K562 (cell line): ENCODE results near the gene CALU. TPM values are rescaled to one million over a fixed set of nuclear protein-coding genes. Genes with fewer than 3 reads are reported as not detected.
A peak's percentile ranks its signal among the peaks of the same experiment; 100 is the strongest.

Source experiments
- ATAC-seq: fragments of 200-7000 bp; cut with Tn5 transposase; 3 replicates; pipeline ENCODE4 v1.9.1; 2020; ENCODE audit warnings: moderate library complexity
- BruUV-seq: library from RNA; stranded (reverse); fragments of 400-500 nt; replicated peaks from 2 replicates; lab custom pipeline; 2021; lab: Mats Ljungman, UMichigan
- CTCF ChIA-PET: fragments of 300-600 bp; formaldehyde crosslinking; extraction: SDS; loops from one replicate; lab custom pipeline; 2021; ENCODE audit warnings: low intra/inter-chr PET ratio; lab: Yijun Ruan, JAX
- POLR2A ChIA-PET: fragments of 300-600, 350-650 bp; sonication (Branson Sonifier 250); formaldehyde crosslinking; extraction: SDS; loops from one replicate; lab custom pipeline; 2021; ENCODE audit warnings: antibody characterized with exemption, inconsistent platforms; lab: Yijun Ruan, JAX
- DNase-seq, 4 experiments: peaks; one replicate each; pipeline versions ENCODE4 v3.0.0 to v3.0.0-alpha.2; 2011 to 2018; ENCODE audit warnings: low spot score in 3 of 4, mixed read lengths in 3 of 4; ENCODE audit errors: extremely low read depth in 1 of 4
- FAIRE-seq: peaks from 2 replicates; lab custom pipeline; 2011; peaks lifted over from hg19 to GRCh38; lab: Jason Lieb, UNC
- H2AFZ ChIP-seq: 2 replicates; pipeline ENCODE4 v1.6.0; 2011; ENCODE audit warnings: low read depth, low read length, control low read depth, inconsistent platforms
- H3K27ac ChIP-seq: fragments of 200-600 bp; 3 replicates; pipeline ENCODE4 v1.8.0; 2011; ENCODE audit warnings: low read depth, mild to moderate bottlenecking, control low read depth, inconsistent platforms, low read length, moderate library complexity, mixed read lengths; ENCODE audit errors: extremely low read depth
- H3K27me3 ChIP-seq, 2 experiments: fragments of 300-600 bp in 1 of 2; 2 replicates in 1 of 2; 3 replicates in 1 of 2; pipeline versions ENCODE4 v1.6.0 to v1.8.0; 2011; ENCODE audit warnings: inconsistent platforms in 2 of 2, low read length in 2 of 2, mild to moderate bottlenecking in 1 of 2, mixed read lengths in 1 of 2, moderate library complexity in 1 of 2; ENCODE audit not compliant: control insufficient read depth in 2 of 2, insufficient read depth in 2 of 2
- H3K36me3 ChIP-seq: fragments of 300-600 bp; 3 replicates; pipeline ENCODE4 v1.8.0; 2011; ENCODE audit warnings: mild to moderate bottlenecking, low read length, inconsistent platforms; ENCODE audit not compliant: control insufficient read depth, insufficient read depth
- H3K4me1 ChIP-seq, 2 experiments: fragments of 200-600 bp in 1 of 2; replicated peaks in 1 of 2; 2 replicates in 1 of 2; 3 replicates in 1 of 2; pipeline versions ENCODE4 v1.5.1 to v1.8.0; 2011; ENCODE audit warnings: inconsistent platforms in 2 of 2, low read length in 2 of 2, mild to moderate bottlenecking in 1 of 2, mixed read lengths in 1 of 2, moderate library complexity in 1 of 2; ENCODE audit not compliant: control insufficient read depth in 2 of 2, insufficient read depth in 2 of 2
- H3K4me2 ChIP-seq: 2 replicates; pipeline ENCODE4 v1.6.1; 2011; ENCODE audit warnings: low read length, control low read depth, inconsistent platforms, mixed read lengths; ENCODE audit not compliant: insufficient read depth
- H3K4me3 ChIP-seq: fragments of 200-600 bp; sonication (generic), shearing (Covaris generic); 2 replicates; pipeline ENCODE4 v1.5.1; 2016; ENCODE audit warnings: control low read depth, inconsistent platforms
- H3K79me2 ChIP-seq: fragments of 200-600 bp; 3 replicates; pipeline ENCODE4 v1.8.0; 2011; ENCODE audit warnings: low read length, inconsistent platforms; ENCODE audit not compliant: control insufficient read depth, insufficient read depth
- H3K9ac ChIP-seq, 2 experiments: 2 replicates each; pipeline versions ENCODE4 v1.6.0 to v1.6.1; 2011; ENCODE audit warnings: low read depth in 2 of 2, low read length in 2 of 2, control low read depth in 1 of 2, inconsistent platforms in 1 of 2, mild to moderate bottlenecking in 1 of 2, mixed read lengths in 1 of 2; ENCODE audit not compliant: insufficient read depth in 1 of 2
- H3K9me1 ChIP-seq: one replicate; pipeline ENCODE4 v1.6.0; 2011; ENCODE audit warnings: inconsistent platforms, mild to moderate bottlenecking, low read length, moderate library complexity; ENCODE audit not compliant: control insufficient read depth, insufficient read depth
- H3K9me3 ChIP-seq: replicated peaks from 2 replicates; pipeline ENCODE4 v1.5.1; 2011; ENCODE audit warnings: low read depth, low read length, inconsistent platforms; ENCODE audit not compliant: control insufficient read depth, insufficient read depth
- H4K20me1 ChIP-seq: replicated peaks from 2 replicates; pipeline ENCODE4 v1.6.1; 2011; ENCODE audit warnings: low read length, inconsistent platforms, mixed read lengths; ENCODE audit not compliant: control insufficient read depth, insufficient read depth
- ARNT ChIP-seq, 2 experiments: fragments of 450-650 bp; IDR thresholded peaks; 2 replicates each; pipeline ENCODE4 v1.6.1; 2016; ENCODE audit warnings: mild to moderate bottlenecking in 1 of 2
- ATF1 ChIP-seq, 2 experiments: fragments of 450-650 bp in 1 of 2; IDR thresholded peaks; 2 replicates each; pipeline ENCODE4 v1.6.1; 2016; ENCODE audit warnings: missing compliant biosample characterization in 1 of 2, missing genetic modification characterization in 1 of 2
- BMI1 ChIP-seq: fragments of 150-350 bp; IDR thresholded peaks from 2 replicates; pipeline ENCODE4 v1.6.1; 2014; ENCODE audit warnings: low read length
- CBX2 ChIP-seq: fragments of 200-600 bp; sonication (generic); IDR thresholded peaks from one replicate; pipeline ENCODE4 v1.6.1; 2012; ENCODE audit warnings: mild to moderate bottlenecking, low read length, inconsistent platforms; ENCODE audit not compliant: insufficient read depth, poor library complexity, severe bottlenecking
- DLX4 ChIP-seq: fragments of 250-450 bp; sonication (Bioruptor Pico); IDR thresholded peaks from 2 replicates; pipeline ENCODE4 v1.6.1; 2021; ENCODE audit warnings: mild to moderate bottlenecking
- ETS2 ChIP-seq: IDR thresholded peaks from 2 replicates; pipeline ENCODE4 v1.6.1; 2016; ENCODE audit warnings: borderline replicate concordance, missing genetic modification characterization, mild to moderate bottlenecking, moderate library complexity, missing compliant biosample characterization; ENCODE audit not compliant: poor library complexity, severe bottlenecking
- GATAD2B ChIP-seq: fragments of 450-650 bp; IDR thresholded peaks from 2 replicates; pipeline ENCODE4 v1.6.1; 2017; ENCODE audit warnings: mild to moderate bottlenecking, borderline replicate concordance
- SMARCA5 ChIP-seq: fragments of 450-650 bp; IDR thresholded peaks from 2 replicates; pipeline ENCODE4 v1.6.1; 2016
- TCFL5 ChIP-seq: fragments of 250-450 bp; sonication (Bioruptor Pico); conservative IDR thresholded peaks from 2 replicates; pipeline ENCODE4 v1.6.1; 2021; ENCODE audit warnings: mild to moderate bottlenecking, moderate library complexity, matching md5 sums
- ZNF253 ChIP-seq: fragments of 250-450 bp; sonication (Bioruptor Pico); conservative IDR thresholded peaks from 2 replicates; pipeline ENCODE4 v1.6.1; 2021; ENCODE audit warnings: mild to moderate bottlenecking
- ZNF384 ChIP-seq: IDR thresholded peaks from 2 replicates; pipeline ENCODE4 v1.6.1; 2012; ENCODE audit warnings: low read depth, low read length, improper control_type of control experiment
- WGBS: fragments of 100-300 bp; shearing (Covaris generic); methylation state at CpG from one replicate; pipeline ENCODE4 v1.1.6; 2016; ENCODE audit warnings: low coverage, mixed read lengths; ENCODE audit not compliant: insufficient coverage; ENCODE audit errors: missing lambda C conversion rate; 5-methylcytosine and 5-hydroxymethylcytosine counted together
- in situ Hi-C: fragments of 300-500 bp; cut with MboI; formaldehyde crosslinking; loops from 4 replicates; pipeline ENCODE4 v1.15.0; 2018; ENCODE audit warnings: inconsistent platforms, mixed read lengths
- intact Hi-C: fragments of 100-400 bp; cut with micrococcal nuclease; formaldehyde crosslinking; loops from 2 replicates; pipeline ENCODE4 v1.14.2; 2022
- polyA plus RNA-seq, 8 experiments: library from polyadenylated mRNA; depleted of rRNA in 4 of 8; stranded (reverse) in 5 of 8; unstranded in 3 of 8; fragments of >200 nt; fragmentation: Nextera tagmentation in 2 of 8; fragmentation: Illumina TruSeq in 1 of 8; extraction: Ambion mirVana in 2 of 8; extraction: Trizol in 1 of 8; gene quantifications; 2 replicates each; pipeline versions ENCODE4 v1.2.1 to v1.2.3, GENCODE V29; 2011 to 2014; ENCODE audit warnings: inconsistent platforms in 1 of 8, missing spikeins in 1 of 8
- total RNA-seq, 7 experiments: library from RNA; depleted of rRNA in 6 of 7; stranded (reverse); fragments of >200 nt in 6 of 7; fragmentation: Illumina TruSeq in 2 of 7; extraction: Trizol in 2 of 7; gene quantifications; 2 replicates each; pipeline versions ENCODE4 v1.2.1 to v1.2.3, GENCODE V29; 2011 to 2021; ENCODE audit warnings: low replicate concordance in 1 of 7
- TF ChIP-seq, protein P1 (sequence below): sonication (generic); formaldehyde crosslinking; IDR thresholded peaks from 2 replicates; pipeline ENCODE4 v1.8.0; 2022; ENCODE audit warnings: mild to moderate bottlenecking, missing genetic modification reagents, borderline replicate concordance
- TF ChIP-seq, protein P2 (sequence below), 3 experiments: fragments of 200-800 bp in 1 of 3; sonication (Bioruptor generic) in 1 of 3; sonication (generic) in 1 of 3; formaldehyde crosslinking in 1 of 3; IDR thresholded peaks; 2 replicates each; pipeline versions ENCODE4 v1.6.1 to v1.8.0; 2016 to 2022; ENCODE audit warnings: mild to moderate bottlenecking in 2 of 3, missing compliant biosample characterization in 2 of 3, missing genetic modification characterization in 2 of 3, missing genetic modification reagents in 1 of 3

The CALU gene
- total and polyA plus RNA-seq, 9 of the 15 experiments (the other 6 are each of a cell fraction or from before 2014, with no cell fraction given), result 166 to 286 (median 215) TPM

DNA sequence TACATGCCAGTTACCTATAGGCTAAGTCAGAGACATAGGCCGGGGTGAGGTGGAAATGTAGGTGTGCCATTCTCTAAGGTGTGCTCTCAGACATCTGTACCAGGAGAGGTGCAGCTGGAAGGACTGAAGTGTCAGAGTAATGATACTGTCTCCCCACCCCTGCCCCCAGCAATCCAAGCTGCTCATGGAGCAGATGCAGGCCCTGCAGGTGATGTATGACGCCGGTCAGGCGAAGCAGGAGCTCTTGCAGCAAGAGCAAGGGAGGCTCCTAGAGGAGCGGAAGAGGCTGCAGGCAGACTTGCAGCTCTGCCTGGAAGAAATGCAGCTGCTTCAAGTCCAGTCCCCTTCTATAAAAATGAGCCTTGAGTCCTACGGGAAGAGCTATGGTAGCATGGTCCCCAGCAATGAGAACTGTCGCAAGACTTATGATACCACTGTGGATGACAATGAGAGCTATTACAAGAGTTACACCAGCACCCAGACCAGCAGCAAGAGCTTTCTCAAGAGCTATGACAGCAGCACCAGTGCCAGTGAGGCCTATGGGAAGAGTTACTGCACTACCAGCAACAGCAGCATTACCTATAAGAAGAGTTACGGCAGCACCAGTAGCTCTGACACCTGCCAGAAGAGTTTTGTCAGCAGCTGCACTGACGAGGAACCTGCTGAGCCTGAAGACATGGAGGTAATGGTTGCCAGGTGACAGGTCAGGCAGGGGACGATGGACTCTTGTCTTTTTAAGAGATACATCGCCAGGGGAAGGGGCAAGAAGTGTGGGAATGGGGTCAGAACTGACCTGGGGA lies 72.7 kb downstream of the CALU start (continued):
- TF ChIP-seq ATF1 (CRISPR knock-in tag; IDR thresholded peaks at IDR 0.05) (no peak), ATF1 (tag; IDR thresholded peaks at IDR 0.05) (no peak), GATAD2B (no peak), ETS2 (tag) (no peak), DLX4 (CRISPR knock-in tag) (no peak)

GRCh38 chr7:128812514-128813168 lies 73.5 kb downstream of the CALU start:
- H3K27ac ChIP-seq, result peak overlapping the region; percentile 9; the same call in 1 of the 3 replicates
- BruUV-seq, result no TSS peak
- FAIRE-seq, result peak; percentile 92
- peak overlapping the region; percentile 48 for H2AFZ ChIP-seq
- H3K4me3 ChIP-seq, result no peak overlapping the region
- H4K20me1 ChIP-seq, result no peaks in the 10 kb centered on the region
- in situ Hi-C loops (no loop called here), intact Hi-C loops (no loop called here)
- POLR2A ChIA-PET, result interaction anchor here (0.5 to 4.7 kb wide), 19 partner anchors 7 to 141 kb away, joined by 3 to 20 read pairs (median 5); partner anchors contain the start of gene GARIN1A
- peak; percentile 87 to 97 (median 92) for DNase-seq
- no peaks in the 10 kb centered on the region for H3K79me2 ChIP-seq
- H3K27me3 ChIP-seq, result no peaks in the 10 kb centered on the region
- peaks cover 38% of the 10 kb centered on the region for H3K36me3 ChIP-seq
- CTCF ChIA-PET, result no interaction called here
- 8% methylated on average over 11 of the region's 11 CpGs for WGBS
- H3K4me1 ChIP-seq, result peaks cover 26 to 33% of the 10 kb centered on the region in 2 experiments; a peak in 4 of 5 replicates
- H3K9me3 ChIP-seq, result no peaks in the 10 kb centered on the region
- peak overlapping the region in 1 of 2 experiments; percentile 42; a peak in 1 of 4 replicates for H3K9ac ChIP-seq
- H3K4me2 ChIP-seq, result peak overlapping the region; percentile 58
- ATAC-seq, result peak; percentile 92
- H3K9me1 ChIP-seq, result peaks cover 6% of the 10 kb centered on the region
- TF ChIP-seq ZNF253 (CRISPR knock-in tag), result no peak
- no peak; a peak in 1 of 4 replicates for TF ChIP-seq ARNT (IDR thresholded peaks at IDR 0.05)
- TF ChIP-seq TCFL5 (CRISPR knock-in tag), result no peak
- no peak for TF ChIP-seq BMI1
- TF ChIP-seq CBX2, result no peak
- TF ChIP-seq, protein P1, sequence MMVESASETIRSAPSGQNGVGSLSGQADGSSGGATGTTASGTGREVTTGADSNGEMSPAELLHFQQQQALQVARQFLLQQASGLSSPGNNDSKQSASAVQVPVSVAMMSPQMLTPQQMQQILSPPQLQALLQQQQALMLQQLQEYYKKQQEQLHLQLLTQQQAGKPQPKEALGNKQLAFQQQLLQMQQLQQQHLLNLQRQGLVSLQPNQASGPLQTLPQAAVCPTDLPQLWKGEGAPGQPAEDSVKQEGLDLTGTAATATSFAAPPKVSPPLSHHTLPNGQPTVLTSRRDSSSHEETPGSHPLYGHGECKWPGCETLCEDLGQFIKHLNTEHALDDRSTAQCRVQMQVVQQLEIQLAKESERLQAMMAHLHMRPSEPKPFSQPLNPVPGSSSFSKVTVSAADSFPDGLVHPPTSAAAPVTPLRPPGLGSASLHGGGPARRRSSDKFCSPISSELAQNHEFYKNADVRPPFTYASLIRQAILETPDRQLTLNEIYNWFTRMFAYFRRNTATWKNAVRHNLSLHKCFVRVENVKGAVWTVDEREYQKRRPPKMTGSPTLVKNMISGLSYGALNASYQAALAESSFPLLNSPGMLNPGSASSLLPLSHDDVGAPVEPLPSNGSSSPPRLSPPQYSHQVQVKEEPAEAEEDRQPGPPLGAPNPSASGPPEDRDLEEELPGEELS (CRISPR knock-in tag), result 0 out of 2 replicates have a peak, but pooled peaks have one; percentile 17
- TF ChIP-seq, protein P2, sequence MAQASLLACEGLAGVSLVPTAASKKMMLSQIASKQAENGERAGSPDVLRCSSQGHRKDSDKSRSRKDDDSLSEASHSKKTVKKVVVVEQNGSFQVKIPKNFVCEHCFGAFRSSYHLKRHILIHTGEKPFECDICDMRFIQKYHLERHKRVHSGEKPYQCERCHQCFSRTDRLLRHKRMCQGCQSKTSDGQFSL (CRISPR knock-in tag; IDR thresholded peaks at IDR 0.05), result no peak
- TF ChIP-seq, protein P2 (tag; IDR thresholded peaks at IDR 0.05), result peak in 1 of 2 experiments; percentile 64; a peak in 1 of 4 replicates
- no peak for TF ChIP-seq SMARCA5
- TF ChIP-seq DLX4 (CRISPR knock-in tag), result no peak
- no peak for TF ChIP-seq ZNF384
